Loucy (cell line): ENCODE data around the gene SIRPB2.

Experiments
- H2AFZ ChIP-seq: fragments of 200-600 bp; sonication (generic); 2 replicates; pipeline ENCODE4 v1.6.0; 2016; ENCODE audit warnings: antibody characterized with exemption, mild to moderate bottlenecking, low read length, moderate library complexity
- H3F3A ChIP-seq: fragments of 200-600 bp; 2 replicates; pipeline ENCODE4 v1.6.0; 2016; ENCODE audit warnings: antibody characterized with exemption, low read depth, mild to moderate bottlenecking
- H3K27me3 ChIP-seq: fragments of 200-600 bp; sonication (generic); 2 replicates; pipeline ENCODE4 v1.6.1; 2014; ENCODE audit warnings: low read length, mild to moderate bottlenecking; ENCODE audit not compliant: insufficient read depth, poor library complexity, severe bottlenecking
- H3K36me3 ChIP-seq: fragments of 200-600 bp; sonication (generic); 2 replicates; pipeline ENCODE4 v1.6.1; 2016; ENCODE audit warnings: low read length; ENCODE audit not compliant: insufficient read depth
- H3K4me1 ChIP-seq: fragments of 200-600 bp; sonication (generic); 2 replicates; pipeline ENCODE4 v1.5.1; 2014; ENCODE audit warnings: low read length, mild to moderate bottlenecking; ENCODE audit not compliant: insufficient read depth, poor library complexity, severe bottlenecking
- H3K4me2 ChIP-seq: fragments of 200-600 bp; sonication (generic); 2 replicates; pipeline ENCODE4 v1.6.0; 2014; ENCODE audit warnings: antibody characterized with exemption, low read length, low read depth, mild to moderate bottlenecking; ENCODE audit not compliant: poor library complexity, severe bottlenecking
- H3K4me3 ChIP-seq: fragments of 200-600 bp; sonication (generic); 2 replicates; pipeline ENCODE4 v1.5.1; 2014; ENCODE audit warnings: low read length, mild to moderate bottlenecking, mixed read lengths; ENCODE audit not compliant: poor library complexity, severe bottlenecking
- H3K79me2 ChIP-seq: fragments of 200-600 bp; sonication (generic); 2 replicates; pipeline ENCODE4 v1.6.1; 2014; ENCODE audit warnings: low read length; ENCODE audit not compliant: insufficient read depth
- H3K9ac ChIP-seq: fragments of 200-600 bp; sonication (generic); 2 replicates; pipeline ENCODE4 v1.6.0; 2014; ENCODE audit warnings: mild to moderate bottlenecking, low read depth, low read length, moderate library complexity; ENCODE audit not compliant: poor library complexity, severe bottlenecking
- H3K9me2 ChIP-seq: fragments of 200-600 bp; sonication (generic); replicated peaks from 2 replicates; pipeline ENCODE4 v1.6.1; 2016; ENCODE audit warnings: low read depth, low read length, mixed read lengths
- H3K9me3 ChIP-seq: fragments of 200-600 bp; sonication (generic); 2 replicates; pipeline ENCODE4 v1.6.1; 2014; ENCODE audit warnings: mild to moderate bottlenecking, antibody characterized with exemption, low read length, low read depth; ENCODE audit not compliant: insufficient read depth
- H4K20me1 ChIP-seq: fragments of 200-600 bp; sonication (generic); 2 replicates; pipeline ENCODE4 v1.6.0; 2014; ENCODE audit warnings: antibody characterized with exemption, low read length, mild to moderate bottlenecking; ENCODE audit not compliant: insufficient read depth, poor library complexity, severe bottlenecking
- EZH2phosphoT487 ChIP-seq: fragments of 200-600 bp; IDR thresholded peaks from 2 replicates; pipeline ENCODE4 v1.6.1; 2018; ENCODE audit warnings: antibody characterized with exemption, mild to moderate bottlenecking, moderate library complexity, borderline replicate concordance
- TF ChIP-seq, protein P1 (sequence below): fragments of 200-600 bp; sonication (generic); conservative IDR thresholded peaks from 2 replicates; pipeline ENCODE4 v1.5.1; 2014; ENCODE audit warnings: mild to moderate bottlenecking, antibody characterized with exemption, low read length

Gene SIRPB2

DNA sequence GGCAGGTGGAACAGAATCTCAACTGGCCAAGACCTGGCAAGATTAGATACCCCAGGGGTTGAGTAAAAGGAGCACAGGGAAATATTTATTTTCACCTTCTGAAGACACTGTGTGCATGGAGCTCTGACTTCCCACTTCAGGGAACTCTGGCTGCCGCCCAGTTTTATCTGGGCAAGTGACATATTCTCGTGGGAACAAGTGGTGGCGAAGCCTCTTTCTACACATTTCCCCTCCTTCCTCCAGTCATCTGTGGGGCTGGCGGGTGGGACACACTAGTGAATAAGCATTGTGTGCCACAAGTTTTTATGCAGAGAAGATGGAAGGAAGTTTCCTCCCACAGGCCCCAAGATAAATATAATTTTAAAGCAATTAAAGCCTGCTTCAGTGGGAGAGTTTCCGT lies 48.1 kb downstream of the SIRPB2 start:
- H3K9me2 ChIP-seq, result no peaks in the 10 kb centered on the region
- H3K9ac ChIP-seq, result no peak overlapping the region
- H3K4me2 ChIP-seq, result no peak overlapping the region
- no peaks in the 10 kb centered on the region for H3K79me2 ChIP-seq
- H3K27me3 ChIP-seq, result no peaks in the 10 kb centered on the region
- no peaks in the 10 kb centered on the region for H4K20me1 ChIP-seq
- peaks cover 4% of the 10 kb centered on the region for H3K4me1 ChIP-seq
- no peak overlapping the region for H3K4me3 ChIP-seq
- no peaks in the 10 kb centered on the region for H3K9me3 ChIP-seq
- TF ChIP-seq, protein P1, sequence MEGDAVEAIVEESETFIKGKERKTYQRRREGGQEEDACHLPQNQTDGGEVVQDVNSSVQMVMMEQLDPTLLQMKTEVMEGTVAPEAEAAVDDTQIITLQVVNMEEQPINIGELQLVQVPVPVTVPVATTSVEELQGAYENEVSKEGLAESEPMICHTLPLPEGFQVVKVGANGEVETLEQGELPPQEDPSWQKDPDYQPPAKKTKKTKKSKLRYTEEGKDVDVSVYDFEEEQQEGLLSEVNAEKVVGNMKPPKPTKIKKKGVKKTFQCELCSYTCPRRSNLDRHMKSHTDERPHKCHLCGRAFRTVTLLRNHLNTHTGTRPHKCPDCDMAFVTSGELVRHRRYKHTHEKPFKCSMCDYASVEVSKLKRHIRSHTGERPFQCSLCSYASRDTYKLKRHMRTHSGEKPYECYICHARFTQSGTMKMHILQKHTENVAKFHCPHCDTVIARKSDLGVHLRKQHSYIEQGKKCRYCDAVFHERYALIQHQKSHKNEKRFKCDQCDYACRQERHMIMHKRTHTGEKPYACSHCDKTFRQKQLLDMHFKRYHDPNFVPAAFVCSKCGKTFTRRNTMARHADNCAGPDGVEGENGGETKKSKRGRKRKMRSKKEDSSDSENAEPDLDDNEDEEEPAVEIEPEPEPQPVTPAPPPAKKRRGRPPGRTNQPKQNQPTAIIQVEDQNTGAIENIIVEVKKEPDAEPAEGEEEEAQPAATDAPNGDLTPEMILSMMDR, result no peak
- TF ChIP-seq EZH2phosphoT487, result no peak
- peaks cover 63% of the 10 kb centered on the region; the same call in 1 of the 2 replicates for H3K36me3 ChIP-seq
- H2AFZ ChIP-seq, result no peak overlapping the region
- no peaks in the 10 kb centered on the region for H3F3A ChIP-seq

DNA sequence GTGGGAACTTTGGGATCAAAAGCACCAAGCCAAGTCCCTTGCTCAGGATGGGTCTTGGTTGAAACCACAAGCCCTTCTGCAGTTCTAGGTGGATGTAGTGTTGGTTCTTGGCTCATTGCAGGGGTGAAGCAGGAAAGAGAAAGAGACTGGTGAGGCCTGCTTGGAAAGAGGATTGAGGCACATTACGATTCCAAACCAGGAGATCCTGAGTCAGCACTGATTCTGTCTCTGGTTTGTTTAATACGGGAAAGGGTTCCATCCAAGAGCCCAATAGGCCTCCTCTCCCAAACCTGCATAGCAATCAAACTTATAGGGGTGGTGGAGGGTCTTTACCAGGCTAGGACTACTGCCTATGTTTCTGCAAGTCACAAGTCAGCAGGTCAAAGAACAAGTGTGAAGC lies 48.9 kb downstream of the SIRPB2 start:
- H3K4me3 ChIP-seq, result no peak overlapping the region
- no peaks in the 10 kb centered on the region for H3K79me2 ChIP-seq
- no peak overlapping the region for H2AFZ ChIP-seq
- TF ChIP-seq, protein P1, result no peak
- TF ChIP-seq EZH2phosphoT487, result no peak
- H3K9ac ChIP-seq, result no peak overlapping the region
- H3K4me2 ChIP-seq, result no peak overlapping the region
- H3K9me3 ChIP-seq, result no peaks in the 10 kb centered on the region
- H3K36me3 ChIP-seq, result peaks cover 57% of the 10 kb centered on the region; the same call in 1 of the 2 replicates
- H3F3A ChIP-seq, result no peaks in the 10 kb centered on the region
- H3K9me2 ChIP-seq, result no peaks in the 10 kb centered on the region
- H4K20me1 ChIP-seq, result no peaks in the 10 kb centered on the region
- no peaks in the 10 kb centered on the region for H3K27me3 ChIP-seq
- H3K4me1 ChIP-seq, result peaks cover 4% of the 10 kb centered on the region

DNA sequence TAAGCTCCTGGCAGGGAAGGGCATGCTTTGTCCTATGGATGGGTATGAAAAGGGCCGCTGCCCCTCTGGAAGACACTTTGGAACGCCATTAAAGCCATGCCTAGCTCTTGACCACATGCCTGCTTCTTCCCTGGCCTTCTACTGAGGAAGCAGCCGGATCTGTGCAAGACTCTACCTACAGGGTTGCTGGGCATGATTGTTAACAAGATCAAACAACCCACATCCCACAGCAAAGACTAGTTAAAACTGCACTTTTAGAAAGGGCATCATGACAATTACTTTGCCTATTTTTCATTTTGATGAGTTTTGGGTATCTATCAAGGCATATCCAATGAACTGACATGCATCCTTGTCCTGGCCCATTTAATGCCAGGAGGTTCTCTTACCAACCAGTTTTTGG lies 50.1 kb downstream of the SIRPB2 start:
- Histone ChIP-seq H3F3A (no peaks in the 10 kb centered on the region), H3K79me2 (no peaks in the 10 kb centered on the region), H3K9me2 (no peaks in the 10 kb centered on the region), H3K4me1 (peaks cover 4% of the 10 kb centered on the region), H3K4me2 (no peak overlapping the region), H3K4me3 (no peak overlapping the region), H2AFZ (no peak overlapping the region), H3K36me3 (peaks cover 45% of the 10 kb centered on the region; the same call in 1 of the 2 replicates), H3K27me3 (no peaks in the 10 kb centered on the region), H3K9me3 (no peaks in the 10 kb centered on the region), H4K20me1 (no peaks in the 10 kb centered on the region), H3K9ac (no peak overlapping the region)
- TF ChIP-seq, protein P1, result no peak
- TF ChIP-seq EZH2phosphoT487, result no peak
